ENCODE data around the gene CLCA4. TPM values are rescaled to one million over a fixed set of nuclear protein-coding genes. Genes with fewer than 3 reads are reported as not detected.

The CLCA4 gene
- total RNA-seq, 3 donors from 2014 or later (not counting 1 experiment from before 2014, with no cell fraction given), result not detected

DNA sequence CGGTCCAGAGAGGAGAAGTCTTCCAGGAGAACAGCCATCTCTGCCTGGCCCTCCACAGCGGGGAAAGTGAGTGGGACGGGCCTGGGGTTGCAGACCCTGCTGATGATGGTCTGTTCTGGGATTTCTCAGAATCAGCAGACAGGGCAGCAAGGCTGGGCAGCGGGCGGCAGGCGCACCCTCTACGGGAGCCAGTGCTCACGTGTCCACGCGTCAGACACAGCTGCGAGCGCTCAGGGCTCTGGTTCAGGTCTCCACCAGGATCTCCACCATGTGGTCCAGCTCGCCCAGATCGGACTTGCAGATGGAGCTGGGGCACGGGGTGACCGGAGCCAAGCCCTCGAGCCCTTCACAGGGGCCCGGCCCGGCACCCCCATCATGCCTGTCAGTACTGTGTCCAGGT, 5.5 kb downstream of the CLCA4 start:
- no peaks in the 10 kb centered on the region for H3K36me3 ChIP-seq (ENCODE audit: control insufficient read depth, insufficient read depth, low read length)
- no peak overlapping the region for H3K4me3 ChIP-seq (ENCODE audit: low read length)
- H3K27me3 ChIP-seq (ENCODE audit: control insufficient read depth, insufficient read depth, low read length), result no peaks in the 10 kb centered on the region
- Mint-ChIP-seq H3K36me3 (no peaks in the 10 kb centered on the region), H3K9me3 (no peaks in the 10 kb centered on the region), H3K4me1 (no peaks in the 10 kb centered on the region), H3K27me3 (ENCODE audit: low read depth in 2 of 2) (peaks cover 3 to 9% of the 10 kb centered on the region in 2 donors), H3K4me3 (no peak overlapping the region), H3K27ac (no peak overlapping the region)
- DNase-seq (no peak), ATAC-seq (peak in 1 of 3 donors; percentile 3)
- H3K27ac ChIP-seq (ENCODE audit: low read length), result no peak overlapping the region
- no peaks in the 10 kb centered on the region for H3K4me1 ChIP-seq (ENCODE audit: control insufficient read depth, insufficient read depth, low read length)
- TF ChIP-seq, protein P1, sequence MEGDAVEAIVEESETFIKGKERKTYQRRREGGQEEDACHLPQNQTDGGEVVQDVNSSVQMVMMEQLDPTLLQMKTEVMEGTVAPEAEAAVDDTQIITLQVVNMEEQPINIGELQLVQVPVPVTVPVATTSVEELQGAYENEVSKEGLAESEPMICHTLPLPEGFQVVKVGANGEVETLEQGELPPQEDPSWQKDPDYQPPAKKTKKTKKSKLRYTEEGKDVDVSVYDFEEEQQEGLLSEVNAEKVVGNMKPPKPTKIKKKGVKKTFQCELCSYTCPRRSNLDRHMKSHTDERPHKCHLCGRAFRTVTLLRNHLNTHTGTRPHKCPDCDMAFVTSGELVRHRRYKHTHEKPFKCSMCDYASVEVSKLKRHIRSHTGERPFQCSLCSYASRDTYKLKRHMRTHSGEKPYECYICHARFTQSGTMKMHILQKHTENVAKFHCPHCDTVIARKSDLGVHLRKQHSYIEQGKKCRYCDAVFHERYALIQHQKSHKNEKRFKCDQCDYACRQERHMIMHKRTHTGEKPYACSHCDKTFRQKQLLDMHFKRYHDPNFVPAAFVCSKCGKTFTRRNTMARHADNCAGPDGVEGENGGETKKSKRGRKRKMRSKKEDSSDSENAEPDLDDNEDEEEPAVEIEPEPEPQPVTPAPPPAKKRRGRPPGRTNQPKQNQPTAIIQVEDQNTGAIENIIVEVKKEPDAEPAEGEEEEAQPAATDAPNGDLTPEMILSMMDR (IDR thresholded peaks at IDR 0.05), result no peak
- H3K9me3 ChIP-seq (ENCODE audit: control insufficient read depth, insufficient read depth, low read length), result no peaks in the 10 kb centered on the region
- whole genome bisulfite sequencing (ENCODE audit: insufficient coverage), result 97% methylated on average over 19 of the region's 19 CpGs
- intact Hi-C loops (cut with micrococcal nuclease), result no loop called here

DNA sequence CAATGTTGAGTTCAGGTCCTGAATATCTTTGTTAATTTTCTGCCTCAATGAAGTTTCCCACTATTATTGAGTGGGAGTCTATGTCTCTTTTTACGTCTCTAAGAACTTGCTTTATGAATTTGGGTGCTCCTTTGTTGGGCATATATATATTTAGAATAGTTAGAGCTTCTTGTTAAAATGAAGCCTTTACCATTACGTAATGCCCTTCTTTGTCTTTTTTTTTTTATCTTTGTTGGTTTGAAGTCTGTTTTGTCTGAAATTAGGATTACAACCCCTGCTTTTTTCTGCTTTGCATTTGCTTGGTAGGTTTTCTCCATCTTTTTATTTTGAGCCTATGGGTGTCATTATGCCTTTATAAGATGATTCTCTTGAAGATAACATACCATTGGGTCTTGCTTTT, 10.9 kb downstream of the CLCA4 start:
- DNase-seq, result no peak
- no peak for ATAC-seq
- Mint-ChIP-seq H3K4me3 (no peak overlapping the region), H3K27me3 (ENCODE audit: low read depth in 2 of 2) (peaks cover 23 to 28% of the 10 kb centered on the region in 2 donors), H3K36me3 (peaks cover 9% of the 10 kb centered on the region), H3K27ac (no peak overlapping the region), H3K9me3 (peaks cover 0 to 3% of the 10 kb centered on the region in 2 donors), H3K4me1 (no peaks in the 10 kb centered on the region)
- H3K27me3 ChIP-seq (ENCODE audit: control insufficient read depth, insufficient read depth, low read length), result no peaks in the 10 kb centered on the region
- no peaks in the 10 kb centered on the region for H3K9me3 ChIP-seq (ENCODE audit: control insufficient read depth, insufficient read depth, low read length)
- intact Hi-C loops (cut with micrococcal nuclease), result no loop called here
- H3K4me1 ChIP-seq (ENCODE audit: control insufficient read depth, insufficient read depth, low read length), result no peaks in the 10 kb centered on the region
- TF ChIP-seq, protein P1 (IDR thresholded peaks at IDR 0.05), result no peak
- 84% methylated on average over 2 of the region's 2 CpGs for WGBS (ENCODE audit: insufficient coverage)
- no peaks in the 10 kb centered on the region for H3K36me3 ChIP-seq (ENCODE audit: control insufficient read depth, insufficient read depth, low read length)
- H3K4me3 ChIP-seq (ENCODE audit: low read length), result no peak overlapping the region
- no peak overlapping the region for H3K27ac ChIP-seq (ENCODE audit: low read length)

DNA sequence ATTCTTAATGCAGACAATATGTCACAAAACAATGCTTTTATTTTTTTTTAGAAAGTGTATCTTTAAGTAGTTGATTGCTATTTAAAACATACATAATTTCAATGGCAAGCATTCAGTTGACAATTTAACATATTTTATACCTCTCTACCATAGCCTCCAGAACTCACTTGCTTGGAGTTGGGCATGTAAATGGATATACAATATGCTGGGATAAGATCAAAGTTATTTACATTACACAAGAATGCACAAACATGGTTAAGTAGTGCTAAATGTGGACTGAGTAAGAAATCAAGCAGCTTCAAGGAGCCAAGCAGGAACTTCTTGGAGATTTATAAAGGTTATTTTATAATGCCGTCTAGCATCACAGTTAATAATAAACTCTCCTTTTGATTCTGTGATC, 17.0 kb downstream of the CLCA4 start:
- Histone ChIP-seq H3K9me3 (ENCODE audit: control insufficient read depth, insufficient read depth, low read length) (no peaks in the 10 kb centered on the region), H3K36me3 (ENCODE audit: control insufficient read depth, insufficient read depth, low read length) (no peaks in the 10 kb centered on the region), H3K4me1 (ENCODE audit: control insufficient read depth, insufficient read depth, low read length) (no peaks in the 10 kb centered on the region), H3K4me3 (ENCODE audit: low read length) (no peak overlapping the region), H3K27ac (ENCODE audit: low read length) (no peak overlapping the region), H3K27me3 (ENCODE audit: control insufficient read depth, insufficient read depth, low read length) (peaks cover 6% of the 10 kb centered on the region)
- no peaks in the 10 kb centered on the region for H3K36me3 Mint-ChIP-seq
- H3K4me1 Mint-ChIP-seq, result no peaks in the 10 kb centered on the region
- TF ChIP-seq, protein P1 (IDR thresholded peaks at IDR 0.05), result no peak
- intact Hi-C loops (cut with micrococcal nuclease), result no loop called here
- H3K4me3 Mint-ChIP-seq, result no peak overlapping the region
- peaks cover 23 to 25% of the 10 kb centered on the region in 2 donors for H3K27me3 Mint-ChIP-seq (ENCODE audit: low read depth in 2 of 2)
- H3K9me3 Mint-ChIP-seq, result peaks cover 0 to 2% of the 10 kb centered on the region in 2 donors
- no CpG with 5 or more reads among the region's 1 CpG for WGBS (ENCODE audit: insufficient coverage)
- DNase-seq, result no peak
- ATAC-seq, result no peak
- no peak overlapping the region for H3K27ac Mint-ChIP-seq

DNA sequence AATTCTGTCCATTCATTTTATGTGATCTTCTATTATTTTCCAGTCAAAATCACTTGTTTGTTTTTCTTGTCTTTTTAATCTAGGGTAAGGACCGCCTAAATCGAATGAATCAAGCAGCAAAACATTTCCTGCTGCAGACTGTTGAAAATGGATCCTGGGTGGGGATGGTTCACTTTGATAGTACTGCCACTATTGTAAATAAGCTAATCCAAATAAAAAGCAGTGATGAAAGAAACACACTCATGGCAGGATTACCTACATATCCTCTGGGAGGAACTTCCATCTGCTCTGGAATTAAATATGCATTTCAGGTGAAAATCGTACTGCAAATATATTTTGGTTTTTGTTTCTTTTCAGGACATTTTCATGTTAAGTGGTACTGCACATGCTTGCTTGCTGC, 20.5 kb downstream of the CLCA4 start:
- TF ChIP-seq, protein P1 (IDR thresholded peaks at IDR 0.05), result no peak
- Histone ChIP-seq H3K4me1 (ENCODE audit: control insufficient read depth, insufficient read depth, low read length) (no peaks in the 10 kb centered on the region), H3K4me3 (ENCODE audit: low read length) (no peak overlapping the region), H3K9me3 (ENCODE audit: control insufficient read depth, insufficient read depth, low read length) (no peaks in the 10 kb centered on the region), H3K27me3 (ENCODE audit: control insufficient read depth, insufficient read depth, low read length) (peaks cover 6% of the 10 kb centered on the region), H3K27ac (ENCODE audit: low read length) (no peak overlapping the region), H3K36me3 (ENCODE audit: control insufficient read depth, insufficient read depth, low read length) (no peaks in the 10 kb centered on the region)
- Mint-ChIP-seq H3K27me3 (ENCODE audit: low read depth in 2 of 2) (peaks cover 17% of the 10 kb centered on the region in 2 donors), H3K9me3 (no peaks in the 10 kb centered on the region), H3K36me3 (no peaks in the 10 kb centered on the region), H3K4me1 (no peaks in the 10 kb centered on the region), H3K27ac (no peak overlapping the region), H3K4me3 (no peak overlapping the region)
- 100% methylated on average over 2 of the region's 3 CpGs for WGBS (ENCODE audit: insufficient coverage)
- intact Hi-C loops (cut with micrococcal nuclease), result no loop called here
- DNase-seq (no peak), ATAC-seq (no peak)
